Measurements from ENCODE around the gene CCDC13.

DNA sequence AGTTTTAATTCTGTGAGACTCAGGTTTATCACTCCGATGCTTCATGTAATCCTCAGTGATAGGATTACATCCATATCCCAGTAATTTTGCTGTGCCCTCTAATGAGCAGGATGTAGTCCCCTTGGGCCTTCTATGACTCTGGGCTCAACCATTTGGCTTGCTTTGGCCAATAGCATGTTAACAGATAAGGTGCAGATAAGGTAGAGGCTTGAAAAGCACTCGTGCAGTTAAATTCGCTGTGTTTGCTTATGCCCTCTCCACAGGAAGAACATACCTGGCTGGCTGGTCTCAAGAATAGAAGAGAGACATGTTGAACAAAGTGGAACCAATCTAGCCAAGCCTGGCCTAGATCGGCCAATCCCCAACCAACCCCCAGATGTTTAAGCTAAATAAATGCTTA is 20.1 kb downstream of the CCDC13 start:
- no peak for TF ChIP-seq CTCF (conservative IDR thresholded peaks at IDR 0.05; ENCODE audit: low read depth in 2 of 2)
- no peak for TF ChIP-seq POLR2AphosphoS5 (IDR thresholded peaks at IDR 0.05; ENCODE audit: low read depth)
- TF ChIP-seq REST (IDR thresholded peaks at IDR 0.05; ENCODE audit: unreplicated experiment): no peak
